ENCODE results near the gene CALCR.
"Not testable (repeated sequence)": the region's sequence is repeated elsewhere in the genome, so short reads cannot be mapped to it uniquely, and the experiment has no call there.

CALCR gene

GRCh38 chr7:93516834-93517233 is 57.7 kb downstream of the CALCR start:
- H3K27me3 ChIP-seq = no peaks in the 10 kb centered on the region
- H3K36me3 ChIP-seq = no peaks in the 10 kb centered on the region
- DNase-seq = no peak
- no peak for TF ChIP-seq CTCF (IDR thresholded peaks at IDR 0.05; ENCODE audit: low read depth, low read length)
- no peaks in the 10 kb centered on the region for H3K4me1 ChIP-seq
- no peaks in the 10 kb centered on the region for H3K9me3 ChIP-seq
- no peak overlapping the region for H3K4me3 ChIP-seq (ENCODE audit: low read depth, low read length)

- no peaks in the 10 kb centered on the region for H3K9me3 ChIP-seq
- H3K27me3 ChIP-seq = no peaks in the 10 kb centered on the region
- TF ChIP-seq CTCF (IDR thresholded peaks at IDR 0.05; ENCODE audit: low read depth, low read length) = no peak
- H3K4me1 ChIP-seq = no peaks in the 10 kb centered on the region
- no peaks in the 10 kb centered on the region for H3K36me3 ChIP-seq
- H3K4me3 ChIP-seq (ENCODE audit: low read depth, low read length) = no peak overlapping the region
- no peak for DNase-seq
These were observed 59.4 kb downstream of the CALCR start for GRCh38 chr7:93515144-93515543.

- DNase-seq = no peak
- Histone ChIP-seq H3K4me3 (ENCODE audit: low read depth, low read length) (no peak overlapping the region), H3K36me3 (no peaks in the 10 kb centered on the region), H3K4me1 (no peaks in the 10 kb centered on the region), H3K27me3 (no peaks in the 10 kb centered on the region), H3K9me3 (no peaks in the 10 kb centered on the region)
- no peak for TF ChIP-seq CTCF (IDR thresholded peaks at IDR 0.05; ENCODE audit: low read depth, low read length)
These were observed 65.2 kb downstream of the CALCR start for GRCh38 chr7:93509303-93509702.

GRCh38 chr7:93503088-93503487 is 71.4 kb downstream of the CALCR start:
- H3K4me1 ChIP-seq = no peaks in the 10 kb centered on the region
- H3K27me3 ChIP-seq = no peaks in the 10 kb centered on the region
- TF ChIP-seq CTCF (IDR thresholded peaks at IDR 0.05; ENCODE audit: low read depth, low read length) = no peak
- no peaks in the 10 kb centered on the region for H3K36me3 ChIP-seq
- no peak overlapping the region for H3K4me3 ChIP-seq (ENCODE audit: low read depth, low read length)
- DNase-seq = no peak
- no peaks in the 10 kb centered on the region for H3K9me3 ChIP-seq

- not testable (repeated sequence) for H3K27me3 ChIP-seq; H3K4me1 ChIP-seq; DNase-seq; H3K4me3 ChIP-seq (ENCODE audit: low read depth, low read length); H3K9me3 ChIP-seq; H3K36me3 ChIP-seq
These were observed 82.7 kb downstream of the CALCR start for GRCh38 chr7:93491860-93492259.

- H3K27me3 ChIP-seq = no peaks in the 10 kb centered on the region
- no peak for DNase-seq
- no peak overlapping the region for H3K4me3 ChIP-seq (ENCODE audit: low read depth, low read length)
- no peak for TF ChIP-seq CTCF (IDR thresholded peaks at IDR 0.05; ENCODE audit: low read depth, low read length)
- no peaks in the 10 kb centered on the region for H3K4me1 ChIP-seq
- H3K9me3 ChIP-seq = no peaks in the 10 kb centered on the region
- no peaks in the 10 kb centered on the region for H3K36me3 ChIP-seq
These were observed 97.8 kb downstream of the CALCR start for GRCh38 chr7:93476491-93477344.

Measured in BE2C (cell line).